HG03064 (cell line): ENCODE data around the gene AKAP8.
"Not testable (repeated sequence)": the region's sequence is repeated elsewhere in the genome, so short reads cannot be mapped to it uniquely, and the experiment has no call there.

Source experiments
- ATAC-seq: cut with Tn5 transposase; IDR thresholded peaks from one replicate; pipeline ENCODE4 v1.9.1; 2021; ENCODE audit warnings: low read depth; ENCODE audit not compliant: unreplicated experiment

Gene AKAP8

DNA sequence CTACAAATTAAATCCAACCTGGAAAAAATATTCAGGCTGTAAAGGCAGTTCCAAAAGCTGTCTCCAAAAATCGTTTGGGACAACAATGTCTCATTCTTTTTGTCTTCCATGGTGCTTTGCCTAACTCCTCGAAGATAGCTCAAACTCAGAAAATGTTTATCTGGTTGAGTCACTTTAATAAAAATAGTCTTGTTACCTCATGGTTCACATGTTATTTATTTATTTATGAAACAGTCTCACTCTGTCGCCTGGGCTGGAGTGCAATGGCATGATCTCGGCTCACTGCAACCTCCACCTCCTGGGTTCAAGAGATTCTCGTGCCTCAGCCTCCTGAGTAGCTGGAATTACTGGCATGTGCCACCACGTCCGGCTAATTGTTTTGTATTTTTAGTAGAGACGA lies 42.4 kb downstream of the AKAP8 start:
- no peak for ATAC-seq

DNA sequence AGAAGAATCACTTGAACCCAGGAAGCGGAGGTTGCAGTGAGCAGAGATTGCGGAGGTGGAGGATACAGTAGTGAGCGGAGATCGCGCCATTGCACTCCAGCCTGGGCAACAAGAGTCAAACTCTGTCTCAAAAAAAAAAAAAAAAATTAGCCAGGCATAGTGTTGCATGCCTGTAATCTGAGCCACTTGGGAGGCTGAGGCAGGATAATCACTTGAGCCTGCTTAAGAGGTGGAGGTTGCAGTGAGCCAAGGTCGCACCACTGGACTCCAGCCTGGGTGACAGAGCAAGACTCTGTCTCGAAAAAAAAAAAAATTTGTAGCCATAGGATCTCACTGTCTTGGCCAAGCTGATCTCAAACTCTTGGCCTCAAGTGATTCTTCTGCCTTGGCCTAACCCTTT lies 43.6 kb downstream of the AKAP8 start:
- not testable (repeated sequence) for ATAC-seq

DNA sequence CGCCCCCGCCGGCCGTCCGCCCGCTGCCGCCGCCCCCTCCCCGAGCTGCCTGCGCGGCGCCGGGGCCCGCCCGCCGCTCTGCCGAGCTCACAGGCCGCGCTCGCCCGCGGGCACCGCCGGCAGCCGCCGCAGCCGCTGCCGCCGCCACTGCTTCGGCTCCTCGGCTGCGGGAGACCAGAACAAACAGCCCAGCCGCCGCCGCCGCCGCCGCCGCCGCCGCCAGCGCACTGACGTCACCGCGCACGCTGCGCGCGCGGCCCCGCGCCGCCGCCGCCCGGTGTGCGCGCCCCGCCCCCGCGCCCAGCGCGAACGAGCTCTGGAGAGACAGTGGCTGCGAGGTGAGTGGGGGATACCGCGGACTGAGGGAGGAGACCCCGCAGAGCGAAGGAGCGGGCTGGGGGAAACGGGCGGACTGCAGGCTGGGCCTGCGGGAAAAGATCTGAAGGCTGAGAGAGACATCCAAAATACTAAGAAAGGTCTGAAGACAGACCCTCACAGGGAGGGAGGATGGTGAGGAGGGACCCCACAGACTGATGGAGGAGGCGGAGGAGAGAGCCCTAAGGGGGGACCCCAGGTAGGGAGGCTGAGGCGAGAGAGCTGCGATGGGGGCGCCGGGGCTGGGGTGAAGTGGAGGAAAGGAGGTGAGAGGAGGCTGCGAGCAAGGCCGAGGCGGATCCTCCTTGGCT lies 47.1 kb downstream of the AKAP8 start, which contains the start of gene BRD4:
BRD4 (minus strand) TSS at position 229 of the 686 bp plus-strand sequence. CDS start 59,440 bp downstream, outside the sequence.
- ATAC-seq, result no peak

DNA sequence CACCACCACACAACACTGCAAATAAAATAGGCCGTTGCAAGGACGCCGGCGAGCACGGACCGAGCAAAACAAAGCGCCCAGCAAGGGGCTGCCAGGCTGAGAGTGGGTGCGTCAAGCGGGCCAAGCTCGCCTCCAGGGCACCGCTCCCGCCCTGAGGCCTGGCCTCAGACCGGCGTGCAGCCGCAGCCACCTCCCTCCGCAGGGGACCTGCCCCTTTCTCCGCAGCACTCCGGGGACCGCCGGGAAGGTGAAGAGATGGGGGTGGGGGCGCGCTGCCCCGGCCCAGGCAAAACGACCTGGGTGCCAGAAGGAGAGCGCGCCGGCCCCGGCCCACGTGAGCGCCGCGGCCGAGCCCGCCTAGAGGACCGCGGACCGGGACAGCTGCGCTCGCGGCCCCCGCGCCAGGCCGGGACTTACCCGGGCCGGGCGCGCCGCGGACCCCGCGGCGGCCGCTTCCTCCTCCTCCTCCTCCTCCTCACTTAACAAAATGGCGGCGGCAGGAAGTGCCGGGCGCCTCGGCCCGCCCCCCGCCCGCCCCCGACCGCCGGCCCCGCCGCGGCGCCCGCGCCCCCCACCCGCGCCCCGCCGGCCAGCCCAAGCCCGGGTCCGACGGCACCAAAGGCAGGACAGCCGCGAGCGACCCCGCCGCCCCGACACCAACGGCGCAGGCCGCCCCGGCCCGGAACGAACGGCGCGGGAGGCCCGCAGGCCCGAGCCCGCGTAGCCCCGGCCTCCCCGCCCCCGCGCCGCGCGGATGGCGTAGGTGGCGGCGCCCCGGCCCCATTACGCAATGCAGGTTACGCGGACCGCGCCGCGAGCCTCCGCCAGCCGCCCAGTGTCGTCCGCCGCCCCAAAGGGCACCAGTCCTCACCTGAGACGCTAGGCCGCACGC lies 47.9 kb downstream of the AKAP8 start:
- ATAC-seq, result no peak

DNA sequence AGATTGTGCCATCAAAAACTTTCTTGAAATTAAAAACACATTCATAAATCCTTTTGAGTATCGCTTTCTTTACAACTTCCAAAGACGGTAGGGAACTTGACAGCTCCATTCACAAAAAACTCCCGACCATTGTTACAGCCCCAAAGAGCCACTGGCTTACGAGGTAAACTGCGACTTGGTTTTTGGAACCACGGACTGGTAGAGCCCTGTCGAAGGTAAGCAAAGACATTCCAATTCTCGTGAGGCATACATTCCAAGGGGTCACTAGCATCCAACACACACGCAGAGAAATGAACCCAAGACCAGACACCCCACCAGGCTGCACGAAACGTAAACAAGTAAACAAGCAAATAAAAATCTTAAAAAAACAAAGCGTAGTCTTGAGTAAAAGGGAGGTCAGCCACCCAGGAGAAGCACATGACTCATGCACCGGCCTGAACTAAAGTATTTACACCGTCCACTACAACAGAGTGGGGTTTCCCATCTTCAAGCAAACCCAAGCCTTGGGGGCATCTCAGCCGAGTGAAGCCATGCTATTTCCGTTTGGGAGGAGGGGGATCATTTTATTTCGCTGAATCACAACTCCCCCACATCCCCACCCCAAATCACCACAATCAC lies 48.7 kb downstream of the AKAP8 start:
- no peak for ATAC-seq

DNA sequence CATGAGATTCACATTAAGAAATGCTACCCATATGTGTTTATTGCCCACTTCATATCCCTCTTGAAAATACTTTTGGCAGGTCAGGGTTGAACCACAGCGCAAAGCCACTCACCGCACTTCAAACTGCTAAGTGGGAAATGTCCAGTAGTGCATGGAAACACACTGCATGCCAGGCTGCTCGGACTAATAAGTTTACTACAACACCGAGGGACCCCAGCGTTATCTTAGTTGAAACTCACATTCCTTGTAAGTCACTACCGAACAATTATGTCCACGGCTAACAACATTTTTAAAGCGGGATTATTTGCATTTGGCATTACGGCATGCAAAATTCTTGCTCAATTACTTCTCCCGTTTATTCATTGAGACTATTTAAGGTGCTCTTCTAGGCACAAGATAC lies 51.3 kb downstream of the AKAP8 start:
- no peak for ATAC-seq

DNA sequence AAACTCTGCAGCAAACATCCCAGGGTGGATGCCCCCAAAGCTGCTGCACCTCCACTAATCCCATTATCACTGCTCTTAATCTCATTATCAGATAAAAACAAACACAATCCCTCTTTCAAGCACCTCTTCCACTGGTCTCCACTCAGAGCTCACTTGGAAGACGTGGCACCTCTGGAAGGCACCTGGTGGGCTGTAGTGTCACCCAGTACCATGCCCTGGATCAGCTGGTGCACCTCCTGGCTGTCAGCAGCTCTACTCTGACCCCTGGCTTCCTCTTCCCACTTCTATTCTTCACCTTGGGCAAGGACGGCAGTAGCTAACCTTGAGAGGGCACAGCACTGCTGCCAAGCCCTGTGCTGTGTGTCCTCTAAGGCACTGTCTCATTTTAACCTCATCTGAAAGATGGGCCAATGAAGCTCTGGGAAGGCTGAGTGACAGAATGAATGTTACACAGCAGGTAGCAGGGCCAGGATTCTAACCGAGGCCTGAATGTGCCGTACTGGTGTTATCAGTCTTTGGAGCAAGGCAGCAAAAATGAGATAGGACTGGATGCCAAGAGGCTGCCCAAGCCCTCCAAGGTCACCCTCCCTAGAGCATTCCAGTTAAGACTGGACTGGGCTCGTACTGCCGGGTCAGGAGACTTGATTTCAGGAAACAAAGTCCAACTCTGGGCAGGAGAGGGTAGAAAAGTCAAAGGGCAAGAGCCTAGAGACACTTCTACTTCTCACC lies 54.6 kb downstream of the AKAP8 start:
- no peak for ATAC-seq

DNA sequence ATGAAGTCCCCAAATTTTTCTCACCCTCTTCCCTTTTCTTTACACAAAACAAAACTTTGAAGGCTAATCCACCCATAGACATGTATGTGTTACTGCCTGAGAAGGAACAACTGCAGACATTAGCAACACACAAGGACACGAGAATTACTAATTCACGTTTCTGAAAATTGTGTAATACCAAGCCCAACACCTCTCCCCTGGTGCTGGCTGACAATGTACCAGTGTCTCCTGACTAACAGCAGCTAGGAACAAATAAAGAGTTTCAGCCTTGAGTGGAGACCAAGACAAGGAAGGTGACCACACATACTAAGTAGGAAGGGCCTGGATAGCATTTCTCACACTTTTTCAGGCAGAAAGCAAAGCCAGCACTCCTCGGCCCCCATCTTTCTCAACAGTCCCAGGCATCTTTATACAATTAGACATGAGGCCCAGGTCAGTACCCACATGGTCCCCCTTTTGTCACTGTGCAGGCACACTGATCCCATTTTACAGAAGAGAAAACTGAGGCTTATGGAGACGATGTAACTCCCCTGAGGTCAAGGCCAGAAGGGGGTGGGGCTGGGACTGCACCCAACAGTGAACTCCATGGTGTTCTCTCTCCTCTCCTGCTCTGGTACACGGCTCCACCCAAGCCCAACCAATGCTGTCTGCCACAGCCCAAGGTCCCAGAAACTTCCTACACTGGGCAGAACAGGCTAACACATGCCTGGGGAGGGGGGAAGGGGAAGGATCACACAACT lies 55.9 kb downstream of the AKAP8 start:
- no peak for ATAC-seq

DNA sequence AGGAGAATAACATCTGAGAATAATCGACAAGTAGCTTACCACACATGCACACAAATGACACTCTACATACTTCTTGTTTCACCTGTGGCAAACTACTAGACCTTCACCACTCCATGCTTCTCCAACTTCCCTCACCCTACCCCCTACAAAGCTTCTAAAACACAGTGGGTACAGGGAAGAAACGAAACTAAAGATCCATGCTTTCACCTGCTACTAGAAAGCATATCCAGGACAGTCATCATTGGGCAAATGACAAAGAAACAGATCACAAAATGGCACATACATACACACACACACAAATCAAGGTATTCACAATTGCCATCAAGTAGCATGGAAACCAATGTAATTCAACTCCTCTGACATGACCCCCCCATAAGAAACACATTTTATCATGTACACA lies 57.8 kb downstream of the AKAP8 start:
- ATAC-seq, result no peak

DNA sequence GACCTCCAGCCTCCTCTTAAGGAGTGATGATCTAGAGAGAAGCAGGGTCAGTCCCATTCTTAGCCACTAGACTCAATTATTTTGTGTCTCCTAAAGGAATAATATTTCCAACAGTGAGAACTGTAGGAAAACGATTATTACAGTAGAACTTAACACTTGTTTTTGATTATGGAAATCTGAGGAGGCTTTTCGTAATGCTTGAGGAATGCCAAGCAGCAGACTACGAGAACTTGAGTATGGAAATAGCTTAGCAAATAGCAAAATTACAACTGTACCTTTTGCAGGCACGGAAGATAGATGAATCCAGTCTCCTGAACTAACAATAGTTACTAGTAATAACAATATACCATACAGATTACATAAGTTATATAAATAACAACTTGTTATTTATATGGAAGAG lies 59.5 kb downstream of the AKAP8 start:
- ATAC-seq, result no peak

DNA sequence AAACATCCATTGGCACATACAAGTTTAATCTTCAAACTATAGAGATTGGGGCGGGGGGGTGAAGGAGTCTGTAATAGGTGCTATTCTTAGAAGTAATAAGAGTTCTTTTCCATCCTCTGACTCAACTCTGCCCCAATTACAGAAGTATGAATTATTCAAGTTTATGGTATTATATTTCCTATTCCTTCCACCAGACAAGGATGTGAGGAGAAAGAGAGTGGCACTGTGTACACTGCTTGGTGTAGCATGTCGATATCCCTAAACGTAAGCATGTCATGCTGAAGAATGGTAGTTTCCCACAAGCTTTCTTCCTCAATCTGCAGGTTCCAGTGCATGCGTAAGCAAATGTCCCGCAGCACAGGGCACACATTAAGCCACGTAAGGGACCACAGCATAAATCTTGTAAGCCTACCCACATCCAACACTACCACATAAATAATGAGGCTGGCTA lies 61.3 kb downstream of the AKAP8 start:
- ATAC-seq, result no peak

DNA sequence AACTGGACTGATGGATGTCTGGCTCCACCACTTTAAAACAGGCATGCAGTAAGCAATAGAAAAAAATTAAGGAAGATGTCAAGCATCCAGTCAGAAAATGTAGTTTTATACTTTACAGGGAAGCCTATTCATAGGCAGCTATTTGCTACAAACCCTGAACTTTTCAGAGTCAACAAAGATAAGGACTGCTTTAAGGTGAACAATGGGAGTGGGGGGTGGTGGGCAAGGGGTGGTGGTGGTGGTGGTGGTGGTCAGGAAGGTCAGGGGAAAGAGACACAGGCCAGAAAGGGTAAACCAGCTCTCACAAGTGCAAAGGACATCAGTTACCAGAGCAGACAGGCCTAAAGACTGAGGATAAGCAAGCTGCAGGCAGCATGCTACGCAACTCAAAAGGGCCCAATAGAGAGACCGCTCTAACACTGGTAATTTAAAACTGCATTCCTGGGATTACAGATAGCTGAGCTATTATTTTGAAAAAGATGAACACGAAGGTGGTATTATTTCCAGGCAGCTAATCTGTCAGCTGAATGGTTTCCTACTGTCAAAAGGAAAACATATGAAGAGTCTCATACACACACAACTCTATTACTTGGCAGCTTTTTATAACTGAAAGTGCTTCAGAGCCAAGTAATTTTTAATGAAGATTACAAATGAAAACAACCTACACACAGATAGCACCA lies 62.1 kb downstream of the AKAP8 start:
- no peak for ATAC-seq

DNA sequence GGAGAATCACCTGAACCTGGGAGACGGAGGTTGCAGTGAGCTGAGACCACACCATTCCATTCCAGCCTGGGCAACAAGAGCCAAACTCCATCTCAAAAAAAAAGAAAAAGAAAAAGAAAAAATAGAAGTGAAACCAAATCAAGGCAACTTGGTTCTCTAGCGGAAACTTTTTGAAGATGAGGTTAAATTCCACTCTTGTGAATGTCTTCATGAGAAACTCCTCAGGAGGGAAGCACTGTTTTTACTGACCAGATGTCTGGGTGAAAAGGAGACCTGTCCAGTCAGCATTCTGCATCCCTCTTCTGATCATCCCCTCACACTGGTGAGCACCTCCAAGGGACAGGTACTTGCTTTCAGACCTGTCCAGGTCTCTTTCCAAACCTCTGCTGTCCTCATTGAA lies 63.1 kb downstream of the AKAP8 start:
- no peak for ATAC-seq

DNA sequence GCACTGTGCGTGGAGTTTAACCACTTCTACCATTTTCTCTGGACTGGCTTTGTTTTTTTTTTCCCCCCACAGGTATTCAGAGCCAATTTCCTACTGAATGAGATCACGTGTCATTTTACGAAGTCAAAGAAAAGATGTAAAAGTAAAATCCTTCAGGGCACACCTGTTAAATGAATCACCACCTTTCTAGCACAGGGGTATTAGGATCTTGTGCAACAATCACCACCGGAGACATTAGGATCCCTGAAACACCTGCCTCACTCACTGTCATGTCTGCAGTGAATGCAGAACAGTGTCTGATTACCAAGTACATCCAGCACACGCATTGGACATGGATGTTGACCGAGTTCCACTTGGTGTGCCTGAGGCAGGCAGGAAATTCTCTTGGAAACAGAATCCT lies 64.5 kb downstream of the AKAP8 start:
- no peak for ATAC-seq

DNA sequence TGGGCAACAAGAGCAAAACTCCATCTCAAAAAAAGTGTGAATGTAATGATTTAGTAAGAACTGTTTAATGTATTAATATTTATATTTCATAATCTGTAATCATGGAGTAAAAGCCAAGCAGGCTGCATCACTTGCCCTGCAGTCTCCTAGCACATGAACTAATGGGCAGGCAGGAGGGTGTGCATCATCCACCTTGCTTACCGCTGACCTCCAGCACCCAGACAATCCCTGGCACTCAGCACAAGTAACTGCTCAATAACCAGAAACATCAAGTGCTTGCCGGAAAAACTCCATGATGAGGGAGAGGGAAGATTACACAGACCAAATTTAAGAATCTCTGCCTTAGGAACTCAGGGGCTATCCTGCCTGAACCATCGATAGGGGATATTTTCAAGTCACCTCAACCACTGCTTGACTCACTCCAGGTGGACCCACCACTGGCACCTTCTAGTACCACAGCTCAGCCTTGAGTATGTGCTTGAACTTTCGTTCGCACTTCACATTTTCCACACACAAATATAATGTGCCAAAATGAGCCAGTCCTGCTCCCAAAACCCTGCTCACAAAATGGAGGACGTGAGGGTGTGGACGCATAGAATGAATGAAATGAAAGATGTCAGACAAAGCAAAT lies 65.8 kb downstream of the AKAP8 start:
- ATAC-seq, result no peak

DNA sequence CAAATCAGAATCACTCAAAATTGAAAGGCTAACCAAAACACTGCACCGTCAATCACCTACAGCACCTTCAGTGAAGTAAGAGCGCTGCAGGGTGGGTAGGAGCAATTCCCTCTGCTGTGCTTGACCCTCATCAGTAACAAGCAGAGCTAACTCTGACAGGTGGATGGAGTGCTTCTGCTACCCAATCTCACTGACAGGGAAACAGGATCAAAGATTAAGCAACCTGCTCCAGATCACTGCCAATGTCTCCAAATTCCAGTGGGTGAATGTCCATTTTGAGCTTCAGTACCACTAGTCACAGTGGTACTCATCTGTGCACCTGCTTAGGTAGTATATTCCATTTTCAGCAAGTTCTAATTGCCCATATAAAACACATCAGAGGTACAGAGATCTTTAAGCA lies 72.4 kb downstream of the AKAP8 start:
- no peak for ATAC-seq

DNA sequence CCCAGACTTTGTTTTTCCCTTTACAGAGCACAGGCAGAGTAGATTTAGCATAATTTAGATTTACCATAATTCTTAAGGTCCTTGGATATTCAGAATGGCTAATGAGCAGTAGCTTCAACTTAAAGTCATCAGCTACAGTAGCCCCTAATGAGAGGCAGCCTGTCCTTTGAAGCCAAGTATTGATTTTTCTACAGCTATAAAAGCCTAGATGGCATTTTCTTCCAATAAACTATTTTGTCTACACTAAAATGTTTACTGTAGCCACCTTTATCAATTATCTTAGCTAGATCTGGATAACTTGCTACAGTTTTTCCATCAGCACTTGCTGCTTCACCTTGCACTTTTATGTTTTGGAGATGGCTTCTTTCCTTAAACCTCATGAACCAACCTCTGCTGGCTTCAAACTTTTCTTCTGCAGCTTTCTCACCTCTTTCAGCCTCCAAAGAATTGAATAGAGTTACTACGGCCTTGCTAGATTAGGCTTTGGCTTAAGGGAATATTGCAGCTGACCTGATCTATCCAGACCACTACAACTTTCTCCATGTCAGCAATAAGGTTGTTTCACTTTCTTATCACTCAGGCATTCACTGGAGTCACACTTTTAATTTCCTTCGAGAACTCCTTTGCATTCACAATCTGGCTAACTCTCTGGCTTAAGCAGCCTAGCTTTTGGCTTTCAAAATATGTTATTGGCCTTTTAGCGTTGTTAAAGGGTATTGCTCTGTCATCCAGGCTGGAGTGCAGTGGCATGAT lies 73.8 kb downstream of the AKAP8 start:
- ATAC-seq, result no peak

DNA sequence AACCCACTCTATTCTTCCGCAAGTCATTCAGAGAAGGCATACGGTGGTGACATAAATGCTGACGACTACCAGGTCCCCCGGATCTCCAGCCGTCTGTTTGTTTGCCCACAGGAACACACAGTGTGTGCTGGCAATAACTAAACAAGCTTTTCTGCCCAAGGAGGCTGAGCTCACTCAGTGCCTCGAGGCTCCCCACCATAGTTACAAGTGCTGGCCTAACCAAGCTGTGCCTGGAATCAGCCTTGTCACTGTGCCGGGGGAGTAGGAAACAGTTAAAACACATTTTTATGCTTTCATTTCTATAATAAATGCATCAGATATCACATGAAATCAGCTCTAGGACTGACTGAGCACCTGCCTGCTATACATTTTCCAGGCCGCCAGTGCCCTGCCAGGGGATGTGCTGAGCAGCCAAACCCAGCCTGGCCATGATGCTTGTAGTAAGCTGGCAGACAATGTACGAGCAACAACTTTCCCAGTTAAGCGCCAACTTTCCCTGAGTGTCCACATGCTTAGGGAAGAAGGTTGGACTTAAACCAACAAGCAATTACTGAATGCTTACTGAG lies 75.4 kb downstream of the AKAP8 start:
- no peak for ATAC-seq
